BE2C (cell line): ENCODE data around the gene MICB.

Experiments
- DNase-seq: peaks from one replicate; pipeline ENCODE4 v3.0.0-alpha.2; 2020
- H3K27me3 ChIP-seq: fragments of 250-450 bp; sonication (Bioruptor Pico); 2 replicates; pipeline ENCODE4 v1.5.1; 2020; ENCODE audit warnings: mild to moderate bottlenecking
- H3K36me3 ChIP-seq: fragments of 250-450 bp; sonication (Bioruptor Pico); 2 replicates; pipeline ENCODE4 v1.5.1; 2020; ENCODE audit warnings: mild to moderate bottlenecking
- H3K4me1 ChIP-seq: fragments of 250-450 bp; sonication (Bioruptor Pico); 2 replicates; pipeline ENCODE4 v1.5.1; 2020
- H3K4me3 ChIP-seq: 2 replicates; pipeline ENCODE4 v1.5.1; 2011; ENCODE audit warnings: low read depth, low read length
- H3K9me3 ChIP-seq: fragments of 250-450 bp; sonication (Bioruptor Pico); 2 replicates; pipeline ENCODE4 v1.5.1; 2020
- CTCF ChIP-seq: IDR thresholded peaks from 2 replicates; pipeline ENCODE4 v1.5.1; 2012; ENCODE audit warnings: mild to moderate bottlenecking, low read depth, low read length

MICB gene

DNA sequence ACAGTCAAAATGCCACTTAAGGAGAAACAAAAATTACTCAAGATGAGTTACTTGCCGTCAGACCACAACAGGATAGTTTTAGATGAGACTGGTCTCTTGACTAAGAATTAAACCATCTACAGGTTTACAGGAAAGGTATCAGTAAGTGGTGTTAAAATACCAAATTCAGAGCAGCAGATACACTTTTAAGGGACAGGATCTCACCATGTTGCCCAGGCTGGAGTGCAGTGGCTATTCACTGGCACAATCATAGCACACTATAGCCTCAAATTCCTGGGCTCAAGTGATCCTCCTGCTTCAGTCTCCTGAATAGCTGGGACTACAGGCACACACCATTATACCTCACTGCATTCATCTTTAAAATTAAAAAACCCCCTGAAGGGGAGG is 35.5 kb downstream of the MICB start:
- Histone ChIP-seq H3K4me1 (no peaks in the 10 kb centered on the region), H3K36me3 (peaks cover 86% of the 10 kb centered on the region), H3K9me3 (no peaks in the 10 kb centered on the region), H3K27me3 (no peaks in the 10 kb centered on the region), H3K4me3 (no peak overlapping the region)
- DNase-seq: no peak
- no peak for TF ChIP-seq CTCF

- no peak for TF ChIP-seq CTCF
- Histone ChIP-seq H3K36me3 (peaks cover 92% of the 10 kb centered on the region), H3K4me3 (no peak overlapping the region), H3K27me3 (no peaks in the 10 kb centered on the region), H3K4me1 (no peaks in the 10 kb centered on the region), H3K9me3 (no peaks in the 10 kb centered on the region)
- DNase-seq: no peak
Observed at GRCh38 chr6:31534011-31534410, 36.1 kb downstream of the MICB start.

GRCh38 chr6:31534521-31535040 is 36.6 kb downstream of the MICB start:
- no peak for TF ChIP-seq CTCF
- H3K4me3 ChIP-seq: no peak overlapping the region
- H3K4me1 ChIP-seq: no peaks in the 10 kb centered on the region
- peaks cover 95% of the 10 kb centered on the region for H3K36me3 ChIP-seq
- no peak for DNase-seq
- no peaks in the 10 kb centered on the region for H3K9me3 ChIP-seq
- H3K27me3 ChIP-seq: no peaks in the 10 kb centered on the region

DNA sequence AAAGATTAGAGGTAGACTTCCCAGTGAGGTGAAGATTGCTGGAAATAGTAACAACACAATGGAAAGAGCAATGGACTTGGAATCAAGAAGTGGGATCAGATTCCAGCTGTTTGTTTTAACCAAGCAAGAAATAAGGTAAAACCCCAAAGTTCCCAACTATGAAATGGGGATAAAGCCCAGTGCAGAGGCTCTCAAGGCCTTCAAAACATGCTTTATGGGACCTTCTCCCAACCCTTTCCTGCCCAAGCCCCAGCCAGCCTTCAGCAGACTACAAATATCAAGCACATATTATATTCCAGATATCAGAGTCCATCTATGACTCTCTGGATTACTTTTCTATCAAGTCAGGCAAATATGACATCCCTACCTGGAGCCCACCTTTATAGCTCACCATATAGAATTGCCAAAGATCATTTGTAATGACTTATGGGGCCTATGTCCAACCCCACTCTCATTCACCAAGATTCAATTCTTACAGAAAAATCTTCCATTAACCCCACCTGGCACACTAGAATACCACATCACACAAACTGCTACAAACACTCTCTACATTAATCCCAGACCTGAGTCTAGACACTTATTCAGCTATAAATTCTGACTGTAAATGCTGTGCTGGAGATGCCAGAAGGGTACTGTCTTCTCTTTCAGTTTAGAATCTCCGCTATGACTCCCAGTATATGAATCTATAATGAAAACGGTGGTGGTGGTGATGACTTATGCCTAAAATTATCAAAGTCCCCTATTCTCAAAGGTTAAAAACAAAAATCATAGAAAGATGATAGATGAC is 37.8 kb downstream of the MICB start:
- Histone ChIP-seq H3K36me3 (peaks cover 95% of the 10 kb centered on the region), H3K27me3 (no peaks in the 10 kb centered on the region), H3K9me3 (no peaks in the 10 kb centered on the region), H3K4me3 (no peak overlapping the region), H3K4me1 (no peaks in the 10 kb centered on the region)
- TF ChIP-seq CTCF: no peak
- no peak for DNase-seq

DNA sequence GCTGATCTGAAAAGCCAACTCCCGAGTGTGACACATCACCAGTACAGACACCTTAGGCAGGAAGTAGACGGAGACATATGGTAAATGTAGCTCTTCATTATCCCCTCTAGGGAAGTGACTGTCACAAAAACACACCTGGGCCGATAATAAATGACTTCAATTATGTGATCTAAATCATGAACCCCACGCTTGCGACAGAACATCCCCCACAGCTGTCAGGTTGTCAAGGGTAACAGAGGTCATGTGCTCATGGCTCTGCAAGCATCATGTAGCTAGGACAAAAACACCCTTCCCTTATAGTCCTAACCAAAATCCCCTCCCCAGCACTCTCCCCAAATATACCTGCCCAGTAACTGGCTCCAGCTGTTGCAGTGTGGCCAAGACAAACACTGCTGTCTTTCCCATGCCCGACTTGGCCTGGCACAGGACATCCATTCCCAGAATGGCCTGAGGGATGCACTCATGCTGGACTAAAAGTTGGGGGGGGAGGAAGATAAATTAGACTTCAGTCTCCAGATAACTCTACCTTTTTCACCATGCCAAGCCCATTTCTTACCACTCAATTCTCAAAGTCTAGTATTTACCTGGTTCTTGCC is 41.0 kb downstream of the MICB start:
- peak overlapping the region; percentile 90 for H3K4me3 ChIP-seq

More for the DNA sequence above, 41.0 kb downstream of the MICB start:
- H3K9me3 ChIP-seq: no peaks in the 10 kb centered on the region
- no peaks in the 10 kb centered on the region for H3K27me3 ChIP-seq
- no peak for TF ChIP-seq CTCF
- peaks cover 70% of the 10 kb centered on the region for H3K36me3 ChIP-seq
- H3K4me1 ChIP-seq: no peaks in the 10 kb centered on the region
- DNase-seq: no peak
